Activated naive CD4-positive, alpha-beta T cell treated with anti-CD3 and anti-CD28 coated beads, Interleukin-2, amount 10 ng/mL, durations not matched to agents 7 days and 5 days (primary cell): ENCODE measurements around the gene KCNAB2.
"Not testable (repeated sequence)": the region's sequence is repeated elsewhere in the genome, so short reads cannot be mapped to it uniquely, and the experiment has no call there.

ENCODE experiments used
- CTCF ChIA-PET: fragments of 350-600 bp; sonication (Branson Sonifier 250); formaldehyde crosslinking; loops from one replicate; lab custom pipeline; 2021; ENCODE audit warnings: antibody characterized with exemption; lab: Charles Lee
- DNase-seq: peaks from one replicate; pipeline ENCODE4 v3.0.0-alpha.2; 2020
- H3K27ac Mint-ChIP-seq: one replicate; pipeline ENCODE4 v1.8.0; 2021; ENCODE audit warnings: mild to moderate bottlenecking, moderate library complexity, mixed read lengths
- H3K27me3 Mint-ChIP-seq: one replicate; pipeline ENCODE4 v1.8.0; 2021; ENCODE audit warnings: mild to moderate bottlenecking, mixed read lengths
- H3K36me3 Mint-ChIP-seq: one replicate; pipeline ENCODE4 v1.8.0; 2021; ENCODE audit warnings: mixed read lengths
- H3K4me1 Mint-ChIP-seq: one replicate; pipeline ENCODE4 v1.8.0; 2021; ENCODE audit warnings: mixed read lengths
- H3K4me3 Mint-ChIP-seq: one replicate; pipeline ENCODE4 v1.8.0; 2021; ENCODE audit warnings: mild to moderate bottlenecking, moderate library complexity, mixed read lengths
- H3K9me3 Mint-ChIP-seq: one replicate; pipeline ENCODE4 v1.8.0; 2021; ENCODE audit warnings: mixed read lengths

The KCNAB2 gene

DNA sequence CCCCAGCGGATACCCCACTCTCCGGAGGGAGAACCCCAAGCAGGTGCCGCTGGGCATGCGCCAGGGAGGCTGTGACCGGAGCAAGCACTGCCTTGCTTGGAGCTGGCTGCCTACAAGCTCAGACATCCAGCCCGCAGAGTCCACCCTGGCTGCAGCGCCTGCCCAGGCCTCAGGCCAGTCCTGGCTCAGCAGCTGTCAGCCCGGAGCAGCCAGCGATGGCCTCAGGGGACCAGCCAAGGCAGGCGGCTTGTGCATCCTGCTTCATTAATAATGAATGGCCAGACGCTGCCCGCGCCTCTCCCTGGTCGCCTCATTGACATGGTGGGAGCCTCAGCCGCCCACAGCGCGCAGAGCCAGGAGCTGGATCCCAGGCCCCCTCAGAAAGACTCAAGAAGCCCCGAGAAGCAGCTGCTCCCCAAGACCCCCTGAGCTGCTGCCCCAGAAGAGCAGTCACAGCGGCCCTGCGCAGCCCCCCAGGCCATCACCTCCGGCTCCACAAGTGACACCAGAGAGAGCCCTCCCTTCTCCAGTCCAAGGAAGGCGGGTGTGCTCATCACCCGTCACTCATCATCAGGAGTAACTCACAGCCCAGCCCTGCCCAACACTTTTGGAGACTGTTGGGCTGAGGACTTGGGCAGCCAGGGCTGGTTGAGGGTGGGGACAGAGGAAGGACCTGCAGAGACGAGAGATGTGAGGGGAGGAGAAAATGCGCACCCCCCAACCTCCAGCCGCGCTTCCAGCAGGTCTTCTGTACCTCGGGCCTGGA, 19.6 kb downstream of the KCNAB2 start:
- H3K4me3 Mint-ChIP-seq, result no peak overlapping the region
- CTCF ChIA-PET, result no interaction called here
- H3K27ac Mint-ChIP-seq, result peak overlapping the region; percentile 52

DNA sequence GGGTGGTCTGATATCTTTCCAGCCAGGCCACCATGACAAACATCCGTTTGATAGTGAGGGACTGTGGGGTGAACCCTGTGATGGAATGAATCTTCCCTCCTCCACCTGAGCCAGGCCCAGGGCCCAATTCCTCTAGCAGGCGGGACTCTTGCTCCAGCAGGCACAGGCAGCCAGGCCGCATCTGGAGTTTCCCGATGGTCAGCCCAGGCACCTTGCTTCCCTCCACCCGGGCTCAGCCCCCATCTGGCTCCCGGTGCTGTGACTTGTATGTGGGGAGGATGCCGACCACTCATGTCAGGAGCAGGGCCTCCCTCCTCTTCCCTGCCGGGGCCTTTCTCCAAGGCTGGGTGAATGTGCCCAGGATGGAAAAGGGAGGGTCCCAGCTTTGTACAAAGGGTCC, 21.0 kb downstream of the KCNAB2 start:
- Mint-ChIP-seq H3K27ac (no peak overlapping the region), H3K36me3 (peaks cover 22% of the 10 kb centered on the region), H3K9me3 (no peaks in the 10 kb centered on the region), H3K4me1 (no peaks in the 10 kb centered on the region), H3K27me3 (no peaks in the 10 kb centered on the region), H3K4me3 (no peak overlapping the region)
- no peak for DNase-seq
- CTCF ChIA-PET, result no interaction called here

More for the DNA sequence above, 19.6 kb downstream of the KCNAB2 start:
- Mint-ChIP-seq H3K36me3 (peaks cover 20% of the 10 kb centered on the region), H3K27me3 (no peaks in the 10 kb centered on the region), H3K4me1 (no peaks in the 10 kb centered on the region), H3K9me3 (no peaks in the 10 kb centered on the region)
- no peak for DNase-seq

DNA sequence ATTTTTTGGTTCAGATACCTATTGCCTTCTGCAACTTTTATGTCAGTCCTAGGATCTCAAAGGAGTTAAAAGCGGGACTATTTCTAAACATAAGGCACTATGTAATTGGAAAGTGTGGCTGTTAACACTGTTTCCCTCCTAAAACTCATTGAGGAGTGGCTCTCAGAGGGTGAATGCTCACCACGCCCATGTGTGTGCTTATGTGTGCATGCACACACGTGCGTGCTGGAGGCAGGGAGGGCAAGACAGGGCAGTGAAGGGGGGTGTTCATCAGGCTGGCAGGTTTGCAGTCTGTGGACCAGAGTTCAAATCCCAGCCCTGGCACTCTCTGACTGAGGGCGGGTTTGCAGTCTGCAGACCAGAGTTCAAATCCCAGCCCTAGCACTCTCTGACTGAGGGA, 22.4 kb downstream of the KCNAB2 start:
- H3K4me3 Mint-ChIP-seq, result no peak overlapping the region
- no peaks in the 10 kb centered on the region for H3K4me1 Mint-ChIP-seq
- H3K36me3 Mint-ChIP-seq, result peaks cover 14% of the 10 kb centered on the region
- H3K27me3 Mint-ChIP-seq, result no peaks in the 10 kb centered on the region
- DNase-seq, result no peak
- no peak overlapping the region for H3K27ac Mint-ChIP-seq
- CTCF ChIA-PET, result interaction anchor here (1.4 kb wide), 1 partner anchor 15 kb away, joined by 3 read pairs; no protein-coding TSS in a partner anchor
- no peaks in the 10 kb centered on the region for H3K9me3 Mint-ChIP-seq

DNA sequence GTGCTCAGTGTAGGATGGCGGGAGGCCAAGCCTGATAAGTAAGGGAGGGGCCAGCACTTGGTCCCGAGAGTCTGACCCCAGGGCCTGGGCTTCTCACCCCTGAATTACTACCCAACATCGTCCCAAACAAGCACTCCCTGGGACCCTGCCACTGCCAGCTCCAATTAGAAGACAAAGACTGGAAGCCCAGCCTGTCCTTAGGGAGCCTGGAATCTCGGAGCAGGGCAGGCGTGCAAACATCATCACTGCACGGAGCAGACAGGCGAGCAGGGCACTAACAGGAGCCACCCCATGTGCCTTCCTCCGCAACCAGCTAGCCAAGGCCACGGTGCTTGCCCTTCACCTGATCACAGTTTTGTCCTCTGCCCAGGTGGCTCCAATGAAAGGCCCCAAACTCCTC, 23.2 kb downstream of the KCNAB2 start:
- Mint-ChIP-seq H3K36me3 (peaks cover 14% of the 10 kb centered on the region), H3K27me3 (no peaks in the 10 kb centered on the region), H3K4me3 (no peak overlapping the region), H3K9me3 (no peaks in the 10 kb centered on the region), H3K27ac (peak overlapping the region; percentile 19), H3K4me1 (no peaks in the 10 kb centered on the region)
- CTCF ChIA-PET, result no interaction called here
- no peak for DNase-seq

DNA sequence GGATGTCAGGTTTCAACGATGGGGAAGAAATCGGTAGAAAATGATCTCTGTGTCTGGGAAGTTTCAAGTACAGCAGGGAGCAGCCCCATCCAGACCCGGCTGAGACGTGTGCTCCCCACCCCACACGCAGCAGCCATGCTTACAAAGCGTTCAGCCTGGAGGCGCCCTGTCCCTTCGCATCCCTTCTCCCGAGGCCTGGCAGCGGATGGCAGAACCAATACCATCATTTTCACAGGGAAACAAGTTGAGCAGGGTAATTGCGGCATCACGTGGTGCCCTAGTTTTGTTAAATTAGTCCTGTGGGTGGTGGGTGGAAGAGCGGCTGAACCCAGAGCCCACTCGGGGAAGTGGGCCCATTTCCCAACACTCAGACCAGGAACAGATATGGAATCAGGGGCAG, 23.9 kb downstream of the KCNAB2 start:
- no peak overlapping the region for H3K4me3 Mint-ChIP-seq
- no peak for DNase-seq
- no peaks in the 10 kb centered on the region for H3K4me1 Mint-ChIP-seq
- H3K9me3 Mint-ChIP-seq, result no peaks in the 10 kb centered on the region
- peak overlapping the region; percentile 19 for H3K27ac Mint-ChIP-seq
- H3K27me3 Mint-ChIP-seq, result no peaks in the 10 kb centered on the region
- H3K36me3 Mint-ChIP-seq, result peaks cover 15% of the 10 kb centered on the region
- CTCF ChIA-PET, result no interaction called here

DNA sequence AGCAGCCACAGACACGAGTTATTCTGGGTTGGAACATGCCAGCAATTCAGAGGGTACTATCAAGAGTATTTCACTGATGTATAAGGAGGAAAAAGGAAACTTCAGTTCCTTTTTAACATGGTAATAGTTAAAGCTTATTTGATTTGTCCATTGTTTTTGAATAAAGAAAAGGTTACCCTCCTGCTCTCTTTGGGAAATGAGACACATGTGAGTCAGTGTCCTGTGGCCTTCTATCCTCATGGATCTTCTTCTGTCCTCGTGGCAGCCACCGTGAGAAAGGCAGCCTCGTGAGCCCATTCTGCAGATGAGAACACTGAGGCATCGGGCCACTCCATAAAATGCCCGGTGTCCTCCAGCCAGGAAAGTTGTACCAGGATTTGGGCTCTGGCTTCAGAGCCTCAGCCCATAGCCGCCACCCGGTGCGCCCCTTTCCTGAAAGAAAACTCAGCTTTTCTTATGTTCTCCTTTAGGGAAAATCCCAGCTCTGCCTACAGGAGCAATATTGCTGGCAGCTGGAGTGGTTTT, 24.8 kb downstream of the KCNAB2 start:
- Mint-ChIP-seq H3K27ac (no peak overlapping the region), H3K9me3 (no peaks in the 10 kb centered on the region), H3K27me3 (no peaks in the 10 kb centered on the region), H3K4me1 (no peaks in the 10 kb centered on the region), H3K4me3 (no peak overlapping the region), H3K36me3 (peaks cover 22% of the 10 kb centered on the region)
- CTCF ChIA-PET, result no interaction called here
- DNase-seq, result no peak

DNA sequence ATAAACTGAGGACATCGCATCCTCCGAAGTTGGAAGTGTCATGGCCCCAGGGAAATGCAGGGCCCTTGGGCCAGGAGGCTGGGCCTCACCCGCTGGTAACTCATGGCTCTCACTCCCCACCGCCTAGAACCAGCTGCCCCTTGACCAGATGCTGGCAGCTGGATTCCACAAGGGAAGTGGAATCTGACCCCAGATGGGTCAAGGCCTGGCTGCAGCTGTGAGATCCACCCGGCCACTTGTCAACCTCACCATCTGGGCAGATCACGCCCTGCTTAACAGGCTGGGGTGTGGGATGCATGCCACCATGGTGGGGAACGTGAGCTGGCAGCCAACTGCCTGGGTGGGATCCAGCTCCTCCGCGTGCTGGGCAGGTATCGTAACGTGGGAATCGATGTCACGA, 25.5 kb downstream of the KCNAB2 start:
- peaks cover 28% of the 10 kb centered on the region for H3K36me3 Mint-ChIP-seq
- CTCF ChIA-PET, result no interaction called here

DNA sequence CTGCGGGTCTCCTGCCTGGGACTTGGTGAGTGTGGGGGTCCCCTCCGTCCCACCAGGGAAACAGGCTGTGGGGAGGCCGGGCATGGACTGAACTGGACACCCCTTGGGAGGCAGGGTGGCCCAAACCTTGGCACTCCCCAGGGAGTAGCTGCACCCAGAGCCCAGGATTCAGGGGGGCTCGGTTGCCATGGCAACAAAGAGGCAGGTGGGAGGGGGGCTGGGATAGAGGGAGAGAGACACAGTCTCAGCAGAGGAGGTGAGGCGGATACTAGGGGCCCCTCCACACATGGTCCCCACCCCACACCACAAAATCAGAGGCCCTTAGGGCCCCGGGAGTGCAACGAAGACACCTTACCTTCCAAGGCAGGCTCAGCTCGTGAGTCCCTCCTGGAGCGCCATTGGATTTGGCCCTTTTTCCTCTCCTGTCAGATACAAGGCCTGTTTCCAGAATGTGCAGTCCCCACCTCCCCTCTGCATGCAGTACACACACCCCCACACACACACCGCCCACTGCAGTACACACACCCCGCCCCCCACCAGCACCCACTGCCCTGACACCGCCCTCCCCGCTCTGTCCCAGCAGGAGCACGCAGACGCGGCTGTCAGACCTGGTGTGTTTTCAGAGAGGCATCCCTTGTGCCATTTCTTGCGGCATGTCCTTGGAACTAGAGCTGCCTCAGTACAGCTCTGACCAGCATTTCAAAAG, 27.2 kb downstream of the KCNAB2 start:
- Mint-ChIP-seq H3K4me3 (no peak overlapping the region), H3K9me3 (no peaks in the 10 kb centered on the region), H3K4me1 (no peaks in the 10 kb centered on the region), H3K27me3 (no peaks in the 10 kb centered on the region), H3K36me3 (peaks cover 31% of the 10 kb centered on the region), H3K27ac (no peak overlapping the region)
- DNase-seq, result no peak
- CTCF ChIA-PET, result no interaction called here

More for the DNA sequence above, 25.5 kb downstream of the KCNAB2 start:
- Mint-ChIP-seq H3K4me3 (no peak overlapping the region), H3K27ac (no peak overlapping the region), H3K27me3 (no peaks in the 10 kb centered on the region), H3K9me3 (no peaks in the 10 kb centered on the region), H3K4me1 (no peaks in the 10 kb centered on the region)
- no peak for DNase-seq

DNA sequence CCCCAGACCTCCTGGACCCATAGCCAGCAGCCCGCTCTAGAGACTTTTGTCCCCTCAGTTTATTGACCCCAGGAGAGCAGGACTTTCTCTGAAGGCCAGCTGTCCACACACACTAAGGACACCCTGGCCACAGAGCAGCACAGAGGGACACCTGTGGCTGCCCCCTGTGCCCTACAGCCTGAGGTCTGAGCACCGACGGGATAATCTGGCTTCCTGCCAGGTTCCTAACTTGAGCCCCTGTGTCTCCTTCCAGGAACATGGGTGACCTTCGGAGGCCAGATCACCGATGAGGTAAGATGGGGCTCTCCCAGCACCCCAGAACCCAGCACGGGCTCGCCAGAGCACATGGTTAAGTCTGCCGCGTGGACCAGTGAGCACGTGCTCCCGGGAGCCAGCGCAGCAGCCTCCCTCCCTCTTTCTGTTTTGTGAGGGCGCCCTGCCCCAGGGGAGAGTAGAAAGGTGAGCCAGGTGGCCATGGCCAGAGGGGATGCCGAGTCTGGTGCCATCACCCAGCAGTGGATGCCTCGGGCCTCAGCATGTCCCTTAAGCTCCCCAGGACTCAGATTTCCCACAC, 27.9 kb downstream of the KCNAB2 start:
- H3K36me3 Mint-ChIP-seq, result peaks cover 36% of the 10 kb centered on the region

DNA sequence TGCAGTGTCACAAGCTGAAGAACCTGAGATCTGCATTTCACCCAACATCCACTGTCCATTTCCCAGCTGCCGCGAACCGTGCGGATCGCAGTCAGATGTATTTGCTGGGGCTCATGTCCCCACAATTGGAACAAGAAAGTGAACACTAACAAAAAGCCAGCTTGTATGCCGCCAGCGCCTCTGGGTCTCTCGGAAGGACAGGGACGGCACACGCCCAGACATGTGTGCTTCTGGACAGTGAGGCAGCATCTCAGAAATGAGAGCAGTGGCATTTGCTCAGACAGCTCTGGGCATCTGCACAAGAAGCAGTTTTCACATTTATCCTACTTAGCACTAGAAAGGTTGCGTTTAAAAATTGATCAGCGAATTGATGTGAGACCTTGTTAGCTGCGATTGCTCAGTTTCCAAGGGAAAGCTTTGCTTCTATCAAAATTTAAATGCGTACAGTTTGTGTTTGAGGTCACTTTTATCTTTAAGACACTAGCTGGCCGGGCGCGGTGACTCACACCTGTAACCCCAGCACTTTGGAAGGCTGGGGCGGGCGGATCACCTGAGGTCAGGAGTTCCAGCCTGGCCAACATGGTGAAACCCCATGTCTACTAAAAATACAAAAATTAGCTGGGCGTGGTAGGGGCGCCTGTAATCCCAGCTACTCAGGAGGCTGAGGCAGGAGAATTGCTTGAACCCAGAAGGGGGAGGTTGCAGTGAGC, 28.7 kb downstream of the KCNAB2 start:
- no peak overlapping the region for H3K27ac Mint-ChIP-seq

More for the DNA sequence above, 27.9 kb downstream of the KCNAB2 start:
- Mint-ChIP-seq H3K27me3 (no peaks in the 10 kb centered on the region), H3K4me3 (no peak overlapping the region), H3K27ac (peak overlapping the region; percentile 24), H3K4me1 (no peaks in the 10 kb centered on the region), H3K9me3 (no peaks in the 10 kb centered on the region)
- no peak for DNase-seq
- CTCF ChIA-PET, result interaction anchor here (1.0 kb wide), 1 partner anchor 10 kb away, joined by 3 read pairs; no protein-coding TSS in a partner anchor

DNA sequence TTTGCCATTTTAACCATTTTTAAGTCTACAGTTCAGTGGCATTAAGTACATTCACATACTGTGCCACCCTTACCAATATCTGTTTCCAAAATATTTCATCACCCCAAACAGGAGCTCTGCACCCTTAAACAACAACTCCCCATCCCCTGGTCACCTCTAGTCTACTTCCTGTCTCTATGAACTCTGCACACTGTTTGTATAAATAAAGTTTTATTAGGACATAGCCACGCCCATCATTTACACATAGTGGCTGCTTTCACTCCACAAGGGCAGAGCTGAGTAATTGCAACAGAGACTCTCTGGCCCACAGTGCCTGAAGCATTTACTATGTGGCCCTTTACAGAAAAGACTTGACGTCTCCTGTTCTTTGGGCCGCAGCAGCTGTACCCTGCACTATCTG, 30.1 kb downstream of the KCNAB2 start:
- Mint-ChIP-seq H3K27ac (peak overlapping the region; percentile 64), H3K27me3 (no peaks in the 10 kb centered on the region), H3K9me3 (no peaks in the 10 kb centered on the region), H3K4me3 (no peak overlapping the region), H3K36me3 (peaks cover 46% of the 10 kb centered on the region), H3K4me1 (no peaks in the 10 kb centered on the region)
- CTCF ChIA-PET, result no interaction called here
- DNase-seq, result no peak

More for the DNA sequence above, 28.7 kb downstream of the KCNAB2 start:
- Mint-ChIP-seq H3K4me3 (no peak overlapping the region), H3K27me3 (no peaks in the 10 kb centered on the region), H3K4me1 (no peaks in the 10 kb centered on the region), H3K36me3 (peaks cover 38% of the 10 kb centered on the region), H3K9me3 (no peaks in the 10 kb centered on the region)
- CTCF ChIA-PET, result interaction anchor here (0.8 to 1.1 kb wide), 3 partner anchors 9 to 480 kb away, joined by 3 read pairs; partner anchors contain the start of gene NOL9
- DNase-seq, result no peak

DNA sequence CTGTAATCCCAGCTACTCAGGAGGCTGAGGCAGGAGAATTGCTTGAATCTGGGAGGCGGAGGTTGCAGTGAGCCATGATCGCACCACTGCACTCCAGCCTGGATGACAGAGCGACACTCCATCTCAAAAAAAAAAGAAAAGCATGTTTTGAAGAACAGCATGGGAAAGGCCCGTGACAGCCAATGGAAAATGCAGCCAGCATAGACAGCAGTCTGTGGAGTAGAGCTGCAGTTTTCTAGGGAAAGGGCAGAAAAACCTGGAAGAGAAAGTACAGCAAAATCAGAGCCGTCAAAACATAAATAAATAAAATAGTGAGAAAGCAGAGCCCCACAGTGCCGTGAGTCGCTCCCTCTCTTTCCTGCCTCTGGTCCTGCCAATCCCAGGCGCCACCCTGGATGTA, 31.4 kb downstream of the KCNAB2 start:
- CTCF ChIA-PET, H3K27me3 Mint-ChIP-seq, H3K4me1 Mint-ChIP-seq, DNase-seq, H3K9me3 Mint-ChIP-seq, H3K27ac Mint-ChIP-seq, H3K4me3 Mint-ChIP-seq: not testable (repeated sequence)
- H3K36me3 Mint-ChIP-seq, result peaks cover 48% of the 10 kb centered on the region

DNA sequence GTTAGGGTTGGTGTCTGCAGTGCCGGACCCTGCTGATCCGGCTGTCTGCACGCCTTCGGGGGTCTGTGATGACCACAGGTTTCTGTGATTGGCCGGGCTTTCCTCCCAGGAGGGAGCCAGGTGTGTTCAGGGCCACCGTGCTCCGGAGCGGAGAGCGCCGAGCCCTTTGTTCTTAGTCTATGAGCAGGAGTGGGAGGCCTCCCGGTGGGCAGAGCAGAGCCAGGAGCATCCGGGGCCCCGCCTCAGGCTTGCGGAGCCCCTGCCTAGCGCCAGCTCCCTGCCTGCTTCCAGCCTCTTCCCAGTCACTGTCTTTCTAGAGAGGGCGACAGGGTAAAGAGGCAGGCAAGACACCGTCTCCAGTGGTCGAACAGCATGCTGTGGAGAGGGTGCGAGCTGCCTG, 31.8 kb downstream of the KCNAB2 start:
- DNase-seq, result no peak
- H3K4me3 Mint-ChIP-seq, result no peak overlapping the region
- H3K36me3 Mint-ChIP-seq, result peaks cover 52% of the 10 kb centered on the region
- H3K9me3 Mint-ChIP-seq, result no peaks in the 10 kb centered on the region
- CTCF ChIA-PET, result no interaction called here
- H3K27ac Mint-ChIP-seq, result no peak overlapping the region
- no peaks in the 10 kb centered on the region for H3K4me1 Mint-ChIP-seq
- H3K27me3 Mint-ChIP-seq, result no peaks in the 10 kb centered on the region

DNA sequence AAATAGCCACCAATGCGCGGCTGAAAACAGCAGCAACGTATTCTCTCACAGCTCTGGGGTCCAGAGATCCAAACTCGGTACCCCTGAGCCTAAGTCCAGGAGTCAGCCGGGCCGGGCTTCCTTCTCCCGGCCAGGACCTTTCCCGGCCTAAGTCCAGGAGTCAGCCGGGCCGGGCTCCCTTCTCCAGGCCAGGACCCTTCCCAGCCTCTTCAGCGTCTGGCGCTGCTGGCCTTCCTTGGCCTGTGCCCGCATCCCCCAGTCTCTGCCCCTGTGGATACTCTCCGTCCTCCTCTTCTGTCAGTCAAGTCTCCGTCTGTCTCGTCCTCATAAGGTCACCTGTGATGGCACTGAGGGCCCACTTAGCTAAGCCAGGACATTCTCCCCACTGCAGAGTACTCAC, 32.2 kb downstream of the KCNAB2 start:
- peaks cover 52% of the 10 kb centered on the region for H3K36me3 Mint-ChIP-seq
- H3K4me1 Mint-ChIP-seq, result no peaks in the 10 kb centered on the region
- CTCF ChIA-PET, result no interaction called here
- H3K4me3 Mint-ChIP-seq, result no peak overlapping the region
- H3K27ac Mint-ChIP-seq, result no peak overlapping the region
- DNase-seq, result no peak
- H3K27me3 Mint-ChIP-seq, result no peaks in the 10 kb centered on the region
- no peaks in the 10 kb centered on the region for H3K9me3 Mint-ChIP-seq
